Testis (tissue), 2 donors: Measurements from ENCODE around the gene PAFAH1B1.

Experiments
- POLR2A ChIP-seq: fragments of 450-650 bp; IDR thresholded peaks from one replicate; pipeline ENCODE4 v1.6.1; 2017; ENCODE audit warnings: antibody characterized with exemption, mild to moderate bottlenecking, moderate library complexity
- TF ChIP-seq, protein P1 (sequence below), 3 experiments: fragments of 450-650 bp in 2 of 3; fragments of 200-600 bp in 1 of 3; sonication (generic) in 1 of 3; IDR thresholded peaks; one replicate each; pipeline ENCODE4 v1.5.1; 2016 to 2019; ENCODE audit warnings: antibody characterized with exemption in 3 of 3, mild to moderate bottlenecking in 2 of 3, moderate library complexity in 1 of 3

- TF ChIP-seq, protein P1, sequence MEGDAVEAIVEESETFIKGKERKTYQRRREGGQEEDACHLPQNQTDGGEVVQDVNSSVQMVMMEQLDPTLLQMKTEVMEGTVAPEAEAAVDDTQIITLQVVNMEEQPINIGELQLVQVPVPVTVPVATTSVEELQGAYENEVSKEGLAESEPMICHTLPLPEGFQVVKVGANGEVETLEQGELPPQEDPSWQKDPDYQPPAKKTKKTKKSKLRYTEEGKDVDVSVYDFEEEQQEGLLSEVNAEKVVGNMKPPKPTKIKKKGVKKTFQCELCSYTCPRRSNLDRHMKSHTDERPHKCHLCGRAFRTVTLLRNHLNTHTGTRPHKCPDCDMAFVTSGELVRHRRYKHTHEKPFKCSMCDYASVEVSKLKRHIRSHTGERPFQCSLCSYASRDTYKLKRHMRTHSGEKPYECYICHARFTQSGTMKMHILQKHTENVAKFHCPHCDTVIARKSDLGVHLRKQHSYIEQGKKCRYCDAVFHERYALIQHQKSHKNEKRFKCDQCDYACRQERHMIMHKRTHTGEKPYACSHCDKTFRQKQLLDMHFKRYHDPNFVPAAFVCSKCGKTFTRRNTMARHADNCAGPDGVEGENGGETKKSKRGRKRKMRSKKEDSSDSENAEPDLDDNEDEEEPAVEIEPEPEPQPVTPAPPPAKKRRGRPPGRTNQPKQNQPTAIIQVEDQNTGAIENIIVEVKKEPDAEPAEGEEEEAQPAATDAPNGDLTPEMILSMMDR (IDR thresholded peaks at IDR 0.05): no peak
- TF ChIP-seq POLR2A: no peak
Observed at GRCh38 chr17:2689411-2690164, 96.1 kb downstream of the PAFAH1B1 start.
